ENCODE data around the gene TRPM2. TPM values are rescaled to one million over a fixed set of nuclear protein-coding genes. Genes with fewer than 3 reads are reported as not detected.

The TRPM2 gene
- polyA plus RNA-seq (ENCODE audit: insufficient read length in 12 of 12), result 1 to 10 TPM in 7 of 12 donors, under 1 TPM in 3, not detected in 2; 0.60 to 2.2 (median 1.4) TPM
- long read RNA-seq, donor 1, result 0 reads
- long read RNA-seq, donor 2, result 0 reads
- long read RNA-seq, donor 3, result 0 reads
- long read RNA-seq, donor 4, result 0 reads
- long read RNA-seq, donor 5, result 0 reads
- long read RNA-seq, donor 6, result 0 reads
- long read RNA-seq, donor 7, result 0 reads
- long read RNA-seq, donor 8, result 0 reads
- long read RNA-seq, donor 9, result 0 reads
- long read RNA-seq, donor 10, result 0 reads
- long read RNA-seq, donor 11, result 0 reads

DNA sequence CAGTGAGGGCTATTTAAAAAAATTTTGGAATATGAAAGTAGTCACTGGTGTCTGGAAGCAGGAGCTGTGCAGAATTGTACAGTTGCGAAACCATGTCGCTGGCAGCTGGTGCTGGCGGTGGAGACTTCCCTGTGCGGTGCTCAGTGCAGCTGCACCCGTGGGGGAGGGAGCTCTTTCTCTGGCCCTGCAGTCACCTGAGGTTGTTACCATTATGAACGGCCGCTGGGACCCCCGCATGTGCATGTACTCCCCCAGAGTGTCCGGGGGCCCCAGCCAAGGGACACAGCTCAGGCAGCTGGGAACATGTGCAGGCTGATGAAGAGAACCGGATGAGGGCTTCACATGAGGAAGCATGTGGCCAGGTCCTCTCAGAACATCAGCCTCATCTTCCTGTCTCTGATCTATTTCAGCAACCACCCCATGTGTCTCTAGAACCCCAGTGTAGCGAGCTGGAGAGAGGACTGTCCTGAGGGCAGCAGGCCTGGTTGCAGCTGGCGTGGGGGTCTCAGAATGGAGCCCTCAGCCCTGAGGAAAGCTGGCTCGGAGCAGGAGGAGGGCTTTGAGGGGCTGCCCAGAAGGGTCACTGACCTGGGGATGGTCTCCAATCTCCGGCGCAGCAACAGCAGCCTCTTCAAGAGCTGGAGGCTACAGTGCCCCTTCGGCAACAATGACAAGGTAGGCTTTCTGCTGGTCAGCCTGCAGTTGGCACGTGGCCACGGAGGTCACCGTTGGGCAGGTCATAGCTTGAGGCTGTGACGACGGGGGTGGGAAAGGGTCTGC is at the start of gene TRPM2:
TSS of gene TRPM2 (plus strand) at position 431 of the 780 bp plus-strand sequence. CDS start at position 511, 80 bp downstream.
- peak; percentile 74 for DNase-seq

DNA sequence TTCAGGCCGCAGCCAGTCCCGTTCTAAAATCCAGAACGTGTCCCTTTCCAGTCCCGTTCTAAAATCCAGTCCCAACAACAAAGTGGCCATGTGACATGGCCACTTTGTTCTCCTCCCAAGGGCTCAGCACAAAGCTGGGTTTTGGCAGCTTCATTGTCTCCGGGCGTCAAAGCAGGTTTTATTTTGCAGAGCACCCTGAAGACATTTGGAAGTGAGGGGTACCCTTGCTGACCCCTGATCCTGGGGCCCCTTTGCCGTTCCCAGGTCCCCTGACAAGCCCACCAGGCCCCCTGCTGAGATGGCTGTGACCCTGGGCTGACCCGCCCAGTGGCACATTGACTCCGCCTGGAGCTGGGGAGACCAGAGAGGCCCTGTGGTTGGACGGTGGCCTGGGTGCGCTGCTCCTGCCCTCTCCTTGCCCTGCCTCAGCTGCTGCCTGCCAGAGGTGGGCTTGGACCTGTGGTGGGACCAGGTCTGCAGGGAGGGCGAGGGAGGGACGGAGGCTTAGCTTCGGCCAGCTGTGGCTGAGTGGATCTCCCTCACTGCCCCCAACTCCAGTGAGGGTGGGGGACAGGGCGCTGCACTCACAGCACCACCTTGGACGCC is 49.3 kb upstream of the TRPM2 start:
- no peak for DNase-seq

DNA sequence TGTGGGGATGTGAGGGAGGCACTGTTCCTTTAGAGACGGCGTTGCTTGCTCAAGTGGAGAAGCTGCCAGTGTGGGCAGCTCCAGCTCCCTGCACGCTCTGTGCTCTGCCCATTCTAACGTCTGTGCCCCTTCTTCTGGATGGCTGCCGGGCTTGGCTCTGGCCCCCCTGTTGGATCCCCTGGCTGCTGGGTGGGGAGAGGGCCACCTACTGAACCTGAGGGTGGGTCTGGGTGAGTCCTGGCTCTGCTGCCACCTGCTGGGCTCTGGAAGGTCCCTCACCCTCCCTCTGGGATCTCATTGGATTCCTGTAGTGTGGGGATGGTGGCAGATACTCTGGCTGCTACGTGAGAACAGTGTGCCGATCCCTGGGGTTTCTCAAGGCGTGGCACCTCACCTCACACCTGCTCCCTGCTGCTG is 48.5 kb upstream of the TRPM2 start:
- no peak for DNase-seq

DNA sequence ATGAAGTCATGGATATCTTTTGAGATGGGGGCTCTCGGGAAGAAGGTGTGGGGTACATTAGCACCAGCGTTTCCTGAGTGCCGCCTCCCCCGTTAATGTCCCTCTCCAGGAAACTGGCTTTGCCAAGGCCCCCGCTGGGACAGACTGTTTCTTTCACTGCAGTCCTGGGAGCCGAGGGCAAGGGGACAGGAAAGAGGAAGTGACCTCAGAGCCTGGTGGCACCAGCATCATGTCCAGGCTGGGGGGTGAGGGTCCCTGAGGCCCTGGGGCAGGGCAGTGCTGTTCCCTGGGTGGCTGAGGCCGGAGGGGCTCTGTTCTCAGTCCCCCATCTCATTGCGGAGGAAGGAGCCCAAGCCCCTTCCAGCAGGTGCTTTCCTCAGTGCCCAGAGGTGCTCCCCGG is 47.7 kb upstream of the TRPM2 start:
- no peak for DNase-seq

DNA sequence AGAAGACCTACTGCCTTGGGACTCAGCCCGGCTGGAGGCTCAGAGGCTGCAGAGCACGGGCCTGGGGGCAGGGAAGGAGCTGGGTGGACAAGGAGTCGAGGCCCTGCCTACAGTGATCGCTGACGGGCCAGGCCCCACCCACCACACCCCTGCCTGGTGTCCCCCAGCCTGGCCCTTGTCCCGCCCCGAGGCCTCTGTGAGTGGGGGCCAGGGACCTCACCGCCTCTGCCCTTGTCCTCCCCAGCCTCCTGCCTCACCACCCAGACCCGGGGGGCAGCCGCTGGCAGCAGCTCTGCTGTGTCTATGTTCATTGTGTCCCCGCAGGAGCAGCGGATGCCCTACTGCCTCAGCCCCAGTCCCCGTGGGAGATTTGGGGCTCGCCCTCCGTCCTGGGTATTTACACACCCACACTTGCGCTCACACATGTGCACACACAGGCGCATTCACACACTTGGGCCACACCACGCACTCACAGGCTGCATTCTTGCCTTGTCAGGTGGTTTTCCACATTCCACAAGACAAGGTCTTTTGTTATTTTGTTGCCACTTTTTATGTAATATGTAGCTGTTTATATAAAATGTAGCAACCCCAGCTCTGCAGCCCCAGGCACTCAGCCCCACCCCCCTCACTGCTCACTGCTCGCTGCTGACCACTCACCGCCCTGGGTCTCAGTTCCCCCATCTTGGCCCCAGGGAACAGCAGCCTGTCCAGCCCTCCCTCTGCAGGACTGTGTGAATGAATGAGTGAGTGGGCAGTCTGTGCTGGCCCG is 46.3 kb upstream of the TRPM2 start:
- DNase-seq, result no peak

DNA sequence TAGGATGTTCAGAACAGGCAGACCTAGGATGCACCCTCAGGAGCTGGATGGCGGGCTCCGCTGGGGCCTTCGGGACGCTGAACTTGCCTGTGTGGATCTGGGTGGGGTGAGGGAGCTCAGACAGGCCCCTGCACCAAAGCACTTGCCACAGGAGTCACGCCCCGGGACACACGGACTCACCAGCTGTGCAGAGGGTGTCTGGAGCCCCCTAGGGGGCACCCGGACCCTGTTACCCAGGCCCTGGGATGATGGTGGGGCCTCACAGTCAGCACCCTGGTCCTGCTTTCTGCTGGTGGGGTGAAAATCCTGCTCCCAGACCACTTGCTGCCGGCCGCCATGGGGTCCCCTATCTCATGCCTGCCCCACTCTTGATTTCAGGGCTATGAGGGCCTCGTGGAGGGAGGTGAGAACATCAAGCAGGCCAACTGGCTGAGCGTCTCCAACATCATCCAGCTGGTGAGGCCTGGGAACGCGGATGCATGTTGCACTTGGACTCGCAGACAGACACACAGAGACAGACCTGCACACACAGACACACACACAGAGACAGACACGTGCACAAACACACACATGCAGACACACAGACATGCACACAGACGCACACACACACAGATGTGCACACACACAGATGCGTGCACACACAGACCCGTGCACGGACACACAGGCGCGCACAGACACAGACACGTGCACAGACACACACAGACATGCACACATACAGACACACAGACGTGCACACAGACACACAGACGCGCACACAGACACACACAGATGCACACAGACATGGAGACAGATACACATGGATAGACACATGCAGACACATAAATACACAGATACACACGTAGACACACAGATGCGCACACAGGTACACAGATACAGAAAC is 42.6 kb upstream of the TRPM2 start:
- no peak for DNase-seq

GRCh38 chr21:44312089-44312488 is 41.3 kb upstream of the TRPM2 start:
- DNase-seq, result no peak

DNA sequence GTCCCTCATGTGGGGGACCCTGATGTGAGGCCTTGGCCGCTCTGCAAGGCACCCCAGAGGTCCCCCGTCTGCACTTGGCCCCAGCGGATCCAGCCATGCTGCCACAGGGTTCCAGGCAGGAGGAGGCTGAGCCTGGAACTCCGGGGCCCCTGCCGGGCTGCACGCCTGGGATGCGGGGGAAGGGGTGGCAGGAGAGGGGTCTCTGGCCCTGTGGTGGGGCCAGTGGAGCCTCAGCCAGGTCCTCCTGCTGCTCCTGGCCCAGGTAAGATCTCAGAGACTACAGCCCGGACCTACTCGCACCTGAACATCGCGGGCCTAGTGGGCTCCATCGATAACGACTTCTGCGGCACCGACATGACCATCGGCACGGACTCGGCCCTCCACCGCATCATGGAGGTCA is 40.7 kb upstream of the TRPM2 start:
- no peak for DNase-seq

GRCh38 chr21:44313451-44313850 is 40.0 kb upstream of the TRPM2 start:
- DNase-seq, result no peak

- DNase-seq, result no peak
Measured at GRCh38 chr21:44314128-44314527, 39.3 kb upstream of the TRPM2 start.

GRCh38 chr21:44314561-44314960 is 38.9 kb upstream of the TRPM2 start:
- DNase-seq, result no peak

DNA sequence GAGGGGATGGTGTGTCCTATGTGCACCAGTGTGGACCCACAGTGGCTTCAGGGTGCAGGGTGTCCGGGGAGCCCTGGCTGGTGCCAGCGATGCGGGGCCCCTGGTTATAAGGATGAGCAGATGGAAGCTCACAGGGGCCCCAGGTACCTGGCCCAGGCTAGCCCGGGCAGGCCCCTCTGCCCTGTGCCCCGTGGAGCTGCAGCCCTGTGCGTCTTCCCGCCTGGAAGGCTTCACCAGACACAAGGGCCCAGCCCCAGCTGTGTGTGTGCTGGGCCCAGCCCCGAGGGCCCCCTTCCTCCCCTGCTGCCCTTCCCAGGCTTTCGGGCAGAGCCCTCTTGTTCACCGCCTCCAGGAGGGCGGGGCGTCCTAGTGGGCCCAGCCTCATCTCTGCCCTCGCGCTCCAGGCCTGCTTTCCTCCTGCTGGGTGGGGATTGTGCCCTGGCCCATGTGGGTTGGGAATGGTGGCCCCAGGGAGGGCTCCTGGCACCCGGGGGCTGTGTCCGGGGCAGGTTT is 37.7 kb upstream of the TRPM2 start:
- no peak for DNase-seq

- no peak for DNase-seq
Measured at GRCh38 chr21:44316277-44316900, 37.0 kb upstream of the TRPM2 start.

- DNase-seq, result no peak
Measured at GRCh38 chr21:44317241-44317782, 36.1 kb upstream of the TRPM2 start.

DNA sequence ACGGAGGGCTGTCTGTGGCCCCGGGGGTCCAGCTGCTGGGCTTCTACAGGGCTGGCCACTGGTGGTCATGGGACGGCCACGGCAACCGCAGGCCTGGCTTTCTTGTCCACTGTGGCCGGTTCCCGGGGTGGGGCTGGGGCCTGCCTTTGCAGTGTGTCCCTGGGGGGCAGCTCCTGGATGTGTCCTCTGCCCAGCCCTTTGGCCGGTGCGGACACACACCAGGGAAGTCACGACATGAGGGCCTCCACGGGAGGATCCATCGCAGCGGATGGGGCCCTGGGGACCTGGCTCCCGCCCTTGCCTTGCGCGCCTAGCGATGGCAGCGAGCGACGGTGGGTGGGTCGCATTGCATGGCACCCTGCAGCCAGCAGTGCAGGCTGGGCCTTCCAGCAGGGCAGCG is 35.5 kb upstream of the TRPM2 start:
- DNase-seq, result no peak

GRCh38 chr21:44318489-44319285 is 34.7 kb upstream of the TRPM2 start:
- no peak for DNase-seq

GRCh38 chr21:44319407-44320065 is 33.9 kb upstream of the TRPM2 start:
- no peak for DNase-seq

DNA sequence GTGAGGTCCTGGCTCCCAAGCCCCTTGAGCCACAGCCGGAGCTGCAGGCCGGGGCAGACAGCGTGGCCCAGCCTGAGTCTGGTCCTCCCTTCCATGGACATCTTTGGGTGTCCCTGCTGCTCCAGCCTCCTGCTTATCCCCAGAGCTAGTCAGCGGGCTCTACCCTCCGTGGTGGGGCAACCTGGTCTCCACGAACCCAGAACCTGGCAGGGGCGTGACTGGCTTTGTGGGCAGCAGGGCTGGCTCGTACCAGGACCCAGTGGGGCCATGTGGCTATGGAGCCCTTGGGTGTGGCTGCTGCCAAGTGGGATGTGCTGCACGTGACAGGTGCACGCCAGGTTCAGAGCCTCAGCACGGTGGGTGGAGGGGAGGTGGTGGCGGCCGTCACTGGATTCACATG is 32.6 kb upstream of the TRPM2 start:
- no peak for DNase-seq
